Left forelimb (tissue), 1 donor: ENCODE results near the gene SETD2.

Experiments
- DNase-seq: peaks from one replicate; pipeline ENCODE4 v3.0.0-alpha.2; 2018; ENCODE audit warnings: low spot score

SETD2 gene

DNA sequence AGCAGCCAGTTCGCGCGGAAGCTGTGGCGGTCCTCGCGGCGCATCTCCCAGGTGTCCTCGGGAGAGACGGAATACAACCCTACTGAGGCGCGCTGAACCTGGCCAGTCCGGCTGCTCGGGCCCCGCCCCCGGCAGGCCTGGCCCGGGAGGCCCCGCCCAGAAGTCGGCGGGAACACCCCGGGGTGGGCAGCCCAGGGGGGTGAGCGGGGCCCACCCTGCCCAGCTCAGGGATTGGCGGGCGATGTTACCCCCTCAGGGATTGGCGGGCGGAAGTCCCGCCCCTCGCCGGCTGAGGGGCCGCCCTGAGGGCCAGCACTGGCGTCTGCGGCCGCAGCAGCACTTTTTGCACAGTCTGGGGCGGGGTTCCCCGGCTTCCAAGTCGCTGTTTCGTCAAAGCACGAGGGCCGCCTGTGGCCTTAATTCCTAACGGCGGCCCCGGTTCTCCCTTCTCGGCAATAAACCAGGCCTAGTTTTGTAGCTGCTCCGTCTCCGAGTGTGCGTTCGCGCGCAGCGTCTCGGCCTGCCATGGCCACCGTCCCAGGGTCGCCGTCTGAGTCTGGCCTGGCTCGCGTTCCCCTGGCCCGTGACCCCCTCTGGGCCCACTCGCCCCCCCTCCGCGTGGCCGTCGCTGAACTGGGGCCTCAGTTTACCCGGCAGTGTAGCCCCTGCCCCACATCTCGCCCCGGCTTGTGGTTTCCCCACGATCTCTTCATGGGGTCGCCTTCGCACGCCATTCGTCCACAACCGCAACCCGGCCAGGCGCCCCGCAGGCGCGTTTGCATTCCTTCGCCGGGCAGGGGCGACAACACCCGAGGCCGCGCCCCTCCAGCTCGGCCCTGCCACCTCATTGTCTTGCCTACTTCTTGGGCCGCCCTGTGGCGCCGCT lies 154.4 kb downstream of the SETD2 start:
- peak; percentile 95 for DNase-seq

DNA sequence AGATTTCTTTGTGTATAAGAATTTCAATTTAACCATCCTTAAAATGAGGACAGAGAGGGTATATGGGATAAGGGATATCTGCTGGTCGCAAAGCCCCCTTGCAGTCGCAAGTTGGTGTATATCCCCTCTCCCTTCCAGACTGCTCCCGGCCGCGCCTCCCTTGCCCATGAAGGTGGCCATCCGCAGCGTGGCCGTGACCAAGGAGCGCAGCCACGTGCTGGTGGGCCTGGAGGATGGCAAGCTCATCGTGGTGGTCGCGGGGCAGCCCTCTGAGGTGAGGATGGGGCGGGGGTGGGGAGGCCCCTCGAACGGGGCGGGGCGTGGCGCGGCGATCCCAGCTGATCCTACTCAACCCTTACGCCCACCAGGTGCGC lies 155.1 kb downstream of the SETD2 start:
- DNase-seq, result no peak

DNA sequence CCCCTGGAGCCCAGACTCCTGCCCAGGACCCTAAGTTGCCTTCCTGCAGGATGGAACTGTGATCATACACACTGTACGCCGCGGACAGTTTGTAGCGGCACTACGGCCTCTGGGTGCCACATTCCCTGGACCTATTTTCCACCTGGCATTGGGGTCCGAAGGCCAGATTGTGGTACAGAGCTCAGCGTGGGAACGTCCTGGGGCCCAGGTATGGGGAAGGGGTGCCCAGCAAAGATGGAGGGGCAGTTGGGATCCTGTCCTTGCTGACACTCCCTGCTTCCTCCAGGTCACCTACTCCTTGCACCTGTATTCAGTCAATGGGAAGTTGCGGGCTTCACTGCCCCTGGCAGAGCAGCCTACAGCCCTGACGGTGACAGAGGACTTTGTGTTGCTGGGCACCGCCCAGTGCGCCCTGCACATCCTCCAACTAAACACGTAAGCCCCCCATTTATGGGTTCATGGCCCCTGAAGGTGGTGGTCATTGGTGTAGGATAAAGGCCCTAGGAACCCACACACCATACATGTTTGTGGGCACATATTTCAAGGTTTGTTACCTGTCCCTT lies 155.6 kb downstream of the SETD2 start:
- DNase-seq, result peak; percentile 67

DNA sequence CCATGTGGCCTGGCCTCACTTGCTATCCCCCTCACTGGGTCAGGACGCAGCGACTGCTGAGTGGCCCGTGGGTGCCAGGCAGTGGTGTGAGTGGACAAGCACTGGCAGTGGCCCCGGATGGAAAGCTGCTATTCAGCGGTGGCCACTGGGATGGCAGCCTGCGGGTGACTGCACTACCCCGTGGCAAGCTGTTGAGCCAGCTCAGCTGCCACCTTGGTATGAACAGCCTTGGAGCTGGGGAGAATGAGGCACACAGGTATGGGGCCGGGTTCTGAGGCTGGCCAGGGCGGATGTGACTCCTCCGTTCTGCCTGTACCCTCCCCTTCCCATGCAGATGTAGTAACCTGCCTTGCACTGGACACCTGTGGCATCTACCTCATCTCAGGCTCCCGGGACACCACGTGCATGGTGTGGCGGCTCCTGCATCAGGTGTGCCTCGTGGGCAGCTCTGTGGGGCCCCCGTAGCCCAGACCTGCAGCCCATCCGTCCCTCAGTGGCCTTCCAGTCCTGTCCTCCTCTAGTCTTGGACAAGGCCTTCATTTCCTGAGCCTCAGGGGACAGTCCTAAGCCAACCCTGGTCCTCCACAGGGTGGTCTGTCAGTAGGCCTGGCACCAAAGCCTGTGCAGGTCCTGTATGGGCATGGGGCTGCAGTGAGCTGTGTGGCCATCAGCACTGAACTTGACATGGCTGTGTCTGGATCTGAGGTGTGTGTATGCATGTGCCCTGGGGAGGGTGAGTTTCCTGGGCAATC lies 156.3 kb downstream of the SETD2 start:
- peak; percentile 63 for DNase-seq

DNA sequence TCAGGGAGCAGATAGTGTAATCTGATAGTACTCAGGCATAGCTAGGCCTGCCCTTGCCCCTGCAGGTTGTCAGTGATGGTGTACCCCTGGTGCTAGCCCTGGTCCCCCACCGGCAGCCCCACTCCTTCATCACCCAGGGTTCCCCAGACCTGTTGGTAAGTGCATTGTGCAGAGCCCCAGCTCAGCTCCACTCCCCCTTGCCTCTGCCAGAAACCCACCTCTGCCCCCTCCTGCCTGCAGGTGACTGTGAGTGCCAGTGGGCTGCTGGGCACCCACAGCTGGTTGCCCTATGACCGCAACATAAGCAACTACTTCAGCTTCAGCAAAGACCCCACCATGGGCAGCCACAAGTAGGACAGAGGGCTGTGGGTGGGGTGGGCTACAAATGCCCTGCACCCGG lies 156.9 kb downstream of the SETD2 start:
- peak; percentile 49 for DNase-seq

DNA sequence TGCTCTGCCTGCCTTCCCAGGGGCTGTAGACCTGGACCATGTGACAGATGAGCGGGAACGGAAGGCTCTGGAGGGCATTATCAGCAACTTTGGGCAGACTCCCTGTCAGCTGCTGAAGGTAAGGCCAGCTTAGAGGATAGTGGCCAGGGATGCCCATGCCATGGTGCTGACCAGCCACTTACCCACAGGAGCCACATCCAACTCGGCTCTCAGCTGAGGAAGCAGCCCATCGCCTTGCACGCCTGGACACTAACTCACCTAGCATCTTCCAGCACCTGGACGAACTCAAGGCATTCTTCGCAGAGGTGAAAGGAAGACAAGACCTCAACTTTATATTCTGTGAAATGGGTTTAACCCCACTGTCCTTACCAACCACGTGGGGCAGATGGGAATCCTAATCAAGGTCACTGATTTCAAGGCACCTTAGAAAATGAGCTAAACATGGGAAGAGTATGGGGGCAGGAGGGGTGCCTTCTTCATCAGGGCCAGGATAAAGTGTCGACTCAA lies 157.7 kb downstream of the SETD2 start:
- DNase-seq, result peak; percentile 28

DNA sequence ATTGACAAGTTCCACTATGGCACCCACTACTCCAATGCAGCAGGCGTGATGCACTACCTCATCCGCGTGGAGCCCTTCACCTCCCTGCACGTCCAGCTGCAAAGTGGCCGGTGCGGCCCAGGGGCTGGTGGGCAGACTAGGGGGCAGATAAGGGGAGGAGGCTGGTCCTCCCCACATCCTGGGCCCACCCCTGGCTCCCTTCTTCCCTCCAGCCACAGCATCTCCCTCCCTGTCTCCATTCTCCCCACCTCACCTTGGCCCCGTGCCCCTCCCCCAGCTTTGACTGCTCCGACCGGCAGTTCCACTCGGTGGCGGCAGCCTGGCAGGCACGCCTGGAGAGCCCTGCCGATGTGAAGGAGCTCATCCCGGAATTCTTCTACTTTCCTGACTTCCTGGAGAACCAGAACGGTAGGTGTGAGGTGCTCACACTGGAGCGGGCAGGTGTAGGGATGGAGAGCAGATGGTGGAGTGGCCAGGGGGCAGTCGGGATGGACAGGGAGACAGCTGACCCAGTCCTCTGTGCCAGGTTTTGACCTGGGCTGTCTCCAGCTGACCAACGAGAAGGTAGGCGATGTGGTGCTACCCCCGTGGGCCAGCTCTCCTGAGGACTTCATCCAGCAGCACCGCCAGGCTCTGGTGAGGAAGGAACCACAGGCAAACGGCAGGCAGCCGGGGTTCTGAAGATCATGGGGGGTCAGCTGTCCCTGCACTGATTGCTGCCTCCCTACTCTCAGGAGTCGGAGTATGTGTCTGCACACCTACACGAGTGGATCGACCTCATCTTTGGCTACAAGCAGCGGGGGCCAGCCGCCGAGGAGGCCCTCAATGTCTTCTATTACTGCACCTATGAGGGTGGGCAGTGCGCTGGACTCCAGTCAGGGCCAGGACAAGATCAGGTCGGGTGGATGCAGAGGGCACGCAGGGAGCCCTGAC lies 158.4 kb downstream of the SETD2 start:
- peak; percentile 57 for DNase-seq

DNA sequence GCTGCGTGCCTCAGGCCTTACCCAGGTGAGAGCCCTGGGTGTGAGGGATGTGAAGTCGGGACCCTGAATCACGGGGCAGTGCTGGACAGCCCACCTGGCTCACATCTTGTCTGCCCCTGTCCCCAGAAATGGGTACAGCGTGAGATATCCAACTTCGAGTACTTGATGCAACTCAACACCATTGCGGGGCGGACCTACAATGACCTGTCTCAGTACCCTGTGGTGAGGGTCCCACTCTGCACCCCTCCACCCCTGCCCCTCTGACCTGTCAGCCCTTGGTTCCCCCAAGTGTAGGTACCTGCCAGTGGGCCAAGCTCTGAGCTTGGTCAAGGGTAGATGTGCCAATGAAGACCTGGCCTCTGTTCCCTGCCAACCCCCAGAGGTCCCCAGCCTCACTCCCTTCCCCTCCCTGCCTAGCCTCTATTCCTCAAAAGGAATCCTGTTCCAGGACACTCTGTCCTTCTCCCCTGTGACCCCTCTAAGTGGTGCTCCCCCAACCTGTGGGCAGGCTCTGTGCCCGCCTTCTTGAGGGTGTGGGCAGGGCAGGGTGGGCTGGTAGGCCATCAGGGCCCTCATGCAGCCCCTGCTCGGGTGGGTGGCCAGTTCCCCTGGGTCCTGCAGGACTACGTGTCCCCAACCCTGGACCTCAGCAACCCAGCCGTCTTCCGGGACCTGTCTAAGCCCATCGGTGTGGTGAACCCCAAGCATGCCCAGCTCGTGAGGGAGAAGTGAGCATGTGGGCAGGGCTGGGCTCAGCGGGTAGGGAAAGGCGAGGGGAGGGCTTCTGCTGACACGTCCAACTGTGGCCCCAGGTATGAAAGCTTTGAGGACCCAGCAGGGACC lies 159.3 kb downstream of the SETD2 start:
- DNase-seq, result no peak

DNA sequence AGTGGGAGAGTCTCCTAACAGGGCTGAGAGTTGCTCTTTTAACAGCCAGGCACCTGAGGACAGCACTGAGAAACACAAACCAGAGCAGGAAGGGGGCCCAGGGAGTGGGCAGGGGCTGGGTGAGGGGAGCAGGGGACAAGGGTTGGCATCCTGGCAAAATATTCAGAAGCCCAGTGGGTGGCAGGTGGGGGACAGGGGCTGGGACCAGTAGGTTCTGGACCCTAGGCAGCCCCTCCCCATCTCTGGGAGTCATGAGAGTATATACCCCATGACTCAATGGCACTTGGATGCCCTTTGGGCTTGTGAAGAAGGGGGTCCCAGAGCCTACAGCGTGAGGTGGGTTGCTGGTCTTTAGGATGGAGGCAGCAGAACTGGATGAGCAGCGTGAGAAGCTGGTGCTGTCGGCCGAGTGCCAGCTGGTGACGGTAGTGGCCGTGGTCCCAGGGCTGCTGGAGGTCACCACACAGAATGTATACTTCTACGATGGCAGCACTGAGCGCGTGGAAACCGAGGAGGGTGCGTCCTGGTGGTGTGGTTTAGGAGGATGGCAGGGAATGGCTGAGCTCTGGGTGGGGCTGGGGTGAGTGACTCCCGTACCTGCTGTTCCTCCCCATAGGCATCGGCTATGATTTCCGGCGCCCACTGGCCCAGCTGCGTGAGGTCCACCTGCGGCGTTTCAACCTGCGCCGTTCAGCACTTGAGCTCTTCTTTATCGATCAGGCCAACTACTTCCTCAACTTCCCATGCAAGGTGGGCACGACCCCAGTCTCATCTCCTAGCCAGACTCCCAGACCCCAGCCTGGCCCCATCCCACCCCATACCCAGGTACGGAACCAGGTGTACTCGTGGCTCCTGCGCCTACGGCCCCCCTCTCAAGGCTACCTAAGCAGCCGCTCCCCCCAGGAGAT lies 160.2 kb downstream of the SETD2 start:
- DNase-seq, result no peak

DNA sequence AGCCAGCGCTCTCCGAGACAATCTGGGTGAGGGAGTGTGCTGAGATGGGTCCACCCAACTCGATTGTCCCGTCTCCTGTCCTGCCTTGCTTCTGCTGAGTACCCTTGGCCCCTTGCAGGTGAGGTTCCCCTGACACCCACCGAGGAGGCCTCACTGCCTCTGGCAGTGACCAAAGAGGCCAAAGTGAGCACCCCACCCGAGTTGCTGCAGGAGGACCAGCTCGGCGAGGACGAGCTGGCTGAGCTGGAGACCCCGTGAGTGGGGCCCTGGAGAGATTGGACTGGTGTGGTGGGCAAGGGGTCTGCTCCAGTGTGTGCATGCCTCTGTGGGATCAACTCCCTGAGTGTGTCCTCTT lies 160.9 kb downstream of the SETD2 start:
- no peak for DNase-seq

DNA sequence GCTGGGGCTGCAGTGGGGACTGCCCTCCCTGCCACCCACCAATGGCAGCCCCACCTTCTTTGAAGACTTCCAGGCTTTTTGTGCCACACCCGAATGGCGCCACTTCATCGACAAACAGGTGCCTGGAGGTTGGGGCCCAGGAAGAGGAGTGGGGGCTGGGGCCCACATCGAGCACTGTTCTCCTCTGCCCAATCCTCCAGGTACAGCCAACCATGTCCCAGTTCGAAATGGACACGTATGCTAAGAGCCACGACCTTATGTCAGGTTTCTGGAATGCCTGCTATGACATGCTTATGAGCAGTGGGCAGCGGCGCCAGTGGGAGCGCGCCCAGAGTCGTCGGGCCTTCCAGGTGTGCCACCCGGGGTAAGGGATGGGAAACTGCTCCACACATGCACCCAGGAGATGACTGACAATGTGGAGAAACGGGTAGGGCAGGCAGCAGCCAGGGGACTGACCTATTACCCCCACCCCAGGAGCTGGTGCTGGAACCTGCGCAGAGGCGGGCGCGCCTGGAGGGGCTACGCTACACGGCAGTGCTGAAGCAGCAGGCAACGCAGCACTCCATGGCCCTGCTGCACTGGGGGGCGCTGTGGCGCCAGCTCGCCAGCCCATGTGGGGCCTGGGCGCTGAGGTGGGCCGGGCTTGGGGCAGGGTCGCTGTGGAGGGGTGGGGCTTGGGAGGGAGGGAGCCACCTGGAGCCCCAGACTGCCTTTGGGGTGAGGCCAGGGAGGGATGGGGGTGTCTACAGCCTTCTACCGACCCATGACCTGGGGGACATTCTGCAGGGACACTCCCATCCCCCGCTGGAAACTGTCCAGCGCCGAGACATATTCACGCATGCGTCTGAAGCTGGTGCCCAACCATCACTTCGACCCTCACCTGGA lies 161.5 kb downstream of the SETD2 start:
- no peak for DNase-seq

DNA sequence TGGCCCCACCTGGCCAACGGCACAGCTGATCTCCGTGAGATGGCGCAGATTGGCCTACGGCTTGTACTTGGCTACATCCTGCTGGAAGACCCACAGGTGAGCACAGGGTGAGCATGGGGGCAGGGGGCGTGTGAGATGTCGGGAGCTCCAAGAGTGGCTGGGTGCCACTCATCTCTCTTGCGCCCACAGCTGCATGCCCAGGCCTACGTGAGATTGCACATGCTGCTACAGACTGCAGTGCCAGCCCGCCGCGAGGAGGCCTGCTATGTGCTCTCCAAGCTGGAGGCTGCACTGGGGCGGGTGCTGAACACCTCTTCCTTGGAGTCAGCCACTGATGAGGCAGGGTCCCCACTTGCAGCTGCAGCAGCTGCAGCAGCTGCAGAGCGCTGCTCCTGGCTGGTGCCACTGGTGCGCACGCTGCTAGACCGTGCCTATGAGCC lies 162.2 kb downstream of the SETD2 start:
- DNase-seq, result no peak

DNA sequence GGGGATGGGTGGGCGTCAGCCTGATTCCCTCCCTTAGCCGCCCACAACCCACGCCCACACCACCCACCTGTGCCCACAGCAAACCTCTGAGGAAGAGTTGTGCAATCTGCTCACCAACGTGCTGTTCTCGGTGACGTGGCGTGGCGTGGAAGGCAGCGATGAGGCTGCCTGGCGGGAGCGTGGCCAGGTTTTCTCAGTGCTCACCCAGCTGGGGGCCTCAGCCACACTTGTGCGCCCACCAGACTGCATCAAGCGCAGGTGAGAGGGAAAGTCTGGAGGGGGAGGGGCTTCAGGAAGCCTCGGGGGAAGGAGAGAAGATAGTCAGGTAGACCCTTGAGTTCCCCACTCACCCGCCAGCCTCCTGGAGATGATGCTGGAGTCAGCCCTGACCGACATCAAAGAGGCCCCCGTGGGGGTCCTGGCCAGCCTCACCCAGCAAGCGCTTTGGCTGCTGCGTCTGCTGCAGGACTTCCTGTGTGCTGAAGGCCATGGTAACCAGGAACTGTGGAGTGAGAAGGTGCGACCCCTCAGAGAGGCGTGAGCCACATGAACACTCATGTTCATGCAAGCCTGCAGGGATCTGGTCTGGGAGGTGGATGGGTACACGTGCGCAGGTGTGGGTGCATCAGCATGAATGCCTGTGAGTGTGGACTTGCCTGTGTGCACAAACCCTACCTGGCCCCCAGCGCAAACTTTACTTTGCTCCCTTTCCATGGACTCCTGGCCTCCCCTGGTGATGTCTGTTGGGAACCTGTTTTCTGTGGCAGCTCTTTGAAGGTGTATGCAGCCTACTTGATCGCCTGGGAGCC lies 162.8 kb downstream of the SETD2 start:
- DNase-seq, result no peak

DNA sequence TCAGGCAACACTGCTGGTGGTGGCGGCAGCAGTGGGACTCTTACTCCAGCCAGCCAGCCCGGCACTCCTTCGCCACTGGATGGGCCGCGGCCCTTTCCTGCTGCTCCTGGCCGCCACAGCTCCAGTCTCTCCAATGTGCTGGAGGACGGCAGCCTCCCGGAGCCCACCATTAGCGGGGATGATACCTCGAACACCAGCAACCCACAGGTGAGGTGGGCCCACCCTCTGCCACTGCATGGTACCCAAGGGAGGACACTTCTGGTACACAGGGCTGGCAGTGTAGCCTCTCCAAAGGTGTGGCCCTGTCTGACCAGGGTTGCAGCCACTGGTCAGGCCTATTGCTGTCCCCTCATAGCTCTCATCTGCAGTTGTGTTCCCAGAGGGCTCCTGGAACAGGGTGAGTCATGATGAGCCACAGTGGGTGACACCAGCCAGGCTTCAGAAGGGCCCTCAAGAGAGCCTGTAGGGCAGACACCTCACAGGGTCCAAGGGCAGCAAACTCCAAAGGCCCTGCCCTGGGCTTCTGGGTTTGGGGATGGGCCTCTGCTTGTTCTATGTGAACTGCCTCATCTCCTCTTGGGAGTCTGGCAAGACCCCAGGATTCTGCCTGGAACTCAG lies 163.6 kb downstream of the SETD2 start:
- DNase-seq, result no peak

DNA sequence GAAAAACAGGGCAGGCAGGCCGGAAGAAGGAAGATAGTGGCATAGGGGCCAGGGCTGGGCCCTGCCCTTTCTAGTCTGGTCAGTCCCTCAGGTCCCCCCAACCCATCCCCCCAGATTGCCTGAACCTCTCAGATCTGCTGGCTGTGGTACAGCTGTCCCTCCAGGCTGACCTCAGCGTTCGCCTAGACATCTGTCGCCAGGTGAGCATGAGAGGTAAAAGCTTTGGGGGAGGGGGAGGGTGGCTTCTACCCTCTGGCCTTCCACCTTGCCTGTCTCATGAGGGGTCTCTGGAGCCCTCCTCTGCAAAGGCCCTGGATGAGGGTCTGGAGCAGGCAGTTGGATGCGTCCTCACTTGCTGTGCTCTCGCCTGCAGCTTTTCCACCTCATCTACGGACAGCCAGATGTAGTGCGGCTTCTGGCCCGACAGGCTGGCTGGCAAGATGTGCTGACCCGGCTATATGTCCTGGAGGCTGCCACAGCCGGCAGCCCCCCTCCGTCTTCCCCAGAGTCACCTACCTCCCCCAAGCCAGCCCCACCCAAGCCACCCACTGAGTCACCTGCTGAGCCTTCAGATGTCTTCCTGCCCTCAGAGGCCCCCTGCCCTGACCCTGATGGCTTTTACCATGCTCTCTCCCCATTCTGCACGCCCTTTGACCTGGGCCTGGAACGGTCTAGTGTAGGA lies 164.3 kb downstream of the SETD2 start:
- DNase-seq, result no peak

DNA sequence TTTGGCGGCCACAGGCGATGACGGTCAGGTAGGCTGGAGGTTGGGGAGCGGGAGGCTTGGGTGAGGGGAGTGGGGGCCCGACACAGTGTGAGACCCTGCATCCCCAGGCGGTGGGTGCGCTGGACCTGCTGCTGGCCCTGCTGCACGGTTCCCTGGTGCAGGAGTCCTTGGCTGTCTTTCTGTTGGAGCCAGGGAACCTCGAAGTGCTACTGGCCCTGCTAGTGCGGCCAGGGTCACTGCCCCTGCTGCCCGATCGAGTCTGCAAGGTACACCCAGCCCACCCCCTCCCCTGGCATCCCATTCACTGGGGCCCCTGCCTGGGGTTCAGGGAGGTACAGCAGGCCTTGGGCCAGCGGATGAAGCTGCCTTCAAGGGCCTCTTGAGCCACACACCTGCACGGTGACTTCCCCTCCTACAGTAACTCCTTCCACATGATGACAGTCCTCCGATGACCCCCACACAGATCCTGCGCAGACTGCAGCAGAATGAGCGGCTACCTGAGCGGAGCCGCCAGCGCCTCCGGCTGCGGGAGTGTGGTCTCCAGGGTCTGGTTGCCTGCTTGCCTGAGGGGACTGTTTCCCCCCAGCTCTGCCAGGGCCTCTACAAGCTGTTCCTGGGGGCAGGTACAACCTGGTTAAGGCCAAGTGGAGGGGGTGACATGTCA lies 164.9 kb downstream of the SETD2 start:
- DNase-seq, result no peak
